HepG2 (cell line): ENCODE results near the gene KATNB1. TPM values are rescaled to one million over a fixed set of nuclear protein-coding genes. Genes with fewer than 3 reads are reported as not detected.
A peak's percentile ranks its signal among the peaks of the same experiment; 100 is the strongest.

Experiments
- CEBPG ChIP-seq: IDR thresholded peaks from 2 replicates; pipeline ENCODE4 v1.6.1; 2016
- HOXA7 ChIP-seq: sonication (generic); formaldehyde crosslinking; IDR thresholded peaks from 2 replicates; pipeline ENCODE4 v1.8.1; 2022; ENCODE audit warnings: mild to moderate bottlenecking, missing genetic modification reagents, moderate library complexity
- KLF16 ChIP-seq, 2 experiments: sonication (generic) in 1 of 2; formaldehyde crosslinking in 1 of 2; IDR thresholded peaks; 2 replicates each; pipeline versions ENCODE4 v1.6.1 to v1.8.0; 2016 to 2023; ENCODE audit warnings: missing genetic modification reagents in 2 of 2, missing compliant biosample characterization in 1 of 2
- NPAS2 ChIP-seq: sonication (generic); formaldehyde crosslinking; IDR thresholded peaks from 2 replicates; pipeline ENCODE4 v1.8.0; 2022; ENCODE audit warnings: mild to moderate bottlenecking, missing genetic modification reagents, borderline replicate concordance
- RAD51 ChIP-seq: fragments of 450-650 bp; IDR thresholded peaks from 2 replicates; pipeline ENCODE4 v1.6.1; 2016; ENCODE audit warnings: borderline replicate concordance
- RARG ChIP-seq: sonication (generic); formaldehyde crosslinking; IDR thresholded peaks from 2 replicates; pipeline ENCODE4 v1.4.0; 2020; ENCODE audit warnings: low read depth, mild to moderate bottlenecking, missing genetic modification reagents
- RBFOX2 ChIP-seq: fragments of 200-400 bp; formaldehyde crosslinking; IDR thresholded peaks from 2 replicates; pipeline ENCODE4 v1.6.1; 2017; ENCODE audit warnings: low read depth, mild to moderate bottlenecking, low read length
- SIX1 ChIP-seq: sonication (generic); formaldehyde crosslinking; IDR thresholded peaks from 2 replicates; pipeline ENCODE4 v1.4.0; 2020; ENCODE audit warnings: missing genetic modification reagents, borderline replicate concordance
- SOX6 ChIP-seq, 2 experiments: fragments of 450-650 bp in 1 of 2; sonication (generic) in 1 of 2; formaldehyde crosslinking in 1 of 2; IDR thresholded peaks; 2 replicates each; pipeline versions ENCODE4 v1.4.0 to v1.6.1; 2017 to 2020; ENCODE audit warnings: antibody characterized with exemption in 1 of 2, mild to moderate bottlenecking in 1 of 2, missing genetic modification reagents in 1 of 2
- SP1 ChIP-seq, 2 experiments: fragments of 450-650 bp in 1 of 2; sonication (generic) in 1 of 2; formaldehyde crosslinking in 1 of 2; IDR thresholded peaks; 2 replicates each; pipeline versions ENCODE4 v1.4.0 to v1.6.1; 2016 to 2020; ENCODE audit warnings: missing genetic modification reagents in 1 of 2
- TOPORS ChIP-seq: sonication (generic); formaldehyde crosslinking; IDR thresholded peaks from 2 replicates; pipeline ENCODE4 v1.8.0; 2023; ENCODE audit warnings: mild to moderate bottlenecking, missing genetic modification reagents
- ZFP36L1 ChIP-seq: sonication (generic); formaldehyde crosslinking; IDR thresholded peaks from 2 replicates; pipeline ENCODE4 v1.8.0; 2022; ENCODE audit warnings: mild to moderate bottlenecking, missing genetic modification reagents, moderate library complexity
- ZFP90 ChIP-seq: sonication (generic); formaldehyde crosslinking; IDR thresholded peaks from 2 replicates; pipeline ENCODE4 v1.8.0; 2022; ENCODE audit warnings: missing genetic modification reagents, mild to moderate bottlenecking, inconsistent platforms, borderline replicate concordance
- ZNF274 ChIP-seq: sonication (generic); formaldehyde crosslinking; IDR thresholded peaks from 2 replicates; pipeline ENCODE4 v1.5.1; 2020; ENCODE audit warnings: mild to moderate bottlenecking, missing genetic modification reagents
- ZNF296 ChIP-seq: sonication (generic); formaldehyde crosslinking; conservative IDR thresholded peaks from 2 replicates; pipeline ENCODE4 v1.5.0; 2020; ENCODE audit warnings: mild to moderate bottlenecking, missing genetic modification reagents
- ZNF343 ChIP-seq: sonication (generic); formaldehyde crosslinking; IDR thresholded peaks from 2 replicates; pipeline ENCODE4 v1.4.0; 2020; ENCODE audit warnings: mild to moderate bottlenecking, missing genetic modification reagents
- ZNF44 ChIP-seq: sonication (generic); formaldehyde crosslinking; IDR thresholded peaks from 2 replicates; pipeline ENCODE4 v1.5.1; 2020; ENCODE audit warnings: mild to moderate bottlenecking, missing genetic modification reagents
- ZNF558 ChIP-seq: sonication (generic); formaldehyde crosslinking; IDR thresholded peaks from 2 replicates; pipeline ENCODE4 v1.9.0; 2022; ENCODE audit warnings: mild to moderate bottlenecking, missing genetic modification reagents, borderline replicate concordance
- ZNF567 ChIP-seq: sonication (generic); formaldehyde crosslinking; IDR thresholded peaks from 2 replicates; pipeline ENCODE4 v1.8.1; 2023; ENCODE audit warnings: mild to moderate bottlenecking, missing genetic modification reagents, borderline replicate concordance
- ZNF616 ChIP-seq: sonication (generic); formaldehyde crosslinking; IDR thresholded peaks from 2 replicates; pipeline ENCODE4 v1.5.0; 2020; ENCODE audit warnings: low read depth, mild to moderate bottlenecking, missing genetic modification reagents
- ZSCAN31 ChIP-seq: sonication (generic); formaldehyde crosslinking; IDR thresholded peaks from 2 replicates; pipeline ENCODE4 v1.5.0; 2020; ENCODE audit warnings: low read depth, mild to moderate bottlenecking, missing genetic modification reagents
- polyA plus RNA-seq, 8 experiments: library from polyadenylated mRNA; depleted of rRNA in 3 of 8; stranded (reverse) in 7 of 8; unstranded in 1 of 8; fragments of >200 nt; fragmentation: Illumina TruSeq in 4 of 8; extraction: Trizol in 4 of 8; gene quantifications; 2 replicates each; pipeline versions ENCODE4 v1.2.1 to v1.2.3, GENCODE V29; 2011 to 2016; ENCODE audit warnings: low read depth in 4 of 8, missing spikeins in 1 of 8, mixed read lengths in 1 of 8; ENCODE audit not compliant: insufficient read depth in 1 of 8
- total RNA-seq, 5 experiments: library from RNA; depleted of rRNA; stranded (reverse); fragments of >200 nt; fragmentation: Illumina TruSeq; extraction: Trizol; gene quantifications; 2 replicates each; pipeline ENCODE4 v1.2.3, GENCODE V29; 2016; ENCODE audit warnings: low read depth in 1 of 5
- TF ChIP-seq, protein P1 (sequence below): sonication (generic); formaldehyde crosslinking; IDR thresholded peaks from 2 replicates; pipeline ENCODE4 v1.4.0; 2020; ENCODE audit warnings: mild to moderate bottlenecking, missing genetic modification reagents
- TF ChIP-seq, protein P2 (sequence below): sonication (generic); formaldehyde crosslinking; conservative IDR thresholded peaks from 2 replicates; pipeline ENCODE4 v1.4.0; 2020; ENCODE audit warnings: missing genetic modification reagents

Gene KATNB1
- total and polyA plus RNA-seq, 2 of the 13 experiments (the other 11 are each of a cell fraction or from before 2014, with no cell fraction given) = 31.5 to 43.5 TPM

DNA sequence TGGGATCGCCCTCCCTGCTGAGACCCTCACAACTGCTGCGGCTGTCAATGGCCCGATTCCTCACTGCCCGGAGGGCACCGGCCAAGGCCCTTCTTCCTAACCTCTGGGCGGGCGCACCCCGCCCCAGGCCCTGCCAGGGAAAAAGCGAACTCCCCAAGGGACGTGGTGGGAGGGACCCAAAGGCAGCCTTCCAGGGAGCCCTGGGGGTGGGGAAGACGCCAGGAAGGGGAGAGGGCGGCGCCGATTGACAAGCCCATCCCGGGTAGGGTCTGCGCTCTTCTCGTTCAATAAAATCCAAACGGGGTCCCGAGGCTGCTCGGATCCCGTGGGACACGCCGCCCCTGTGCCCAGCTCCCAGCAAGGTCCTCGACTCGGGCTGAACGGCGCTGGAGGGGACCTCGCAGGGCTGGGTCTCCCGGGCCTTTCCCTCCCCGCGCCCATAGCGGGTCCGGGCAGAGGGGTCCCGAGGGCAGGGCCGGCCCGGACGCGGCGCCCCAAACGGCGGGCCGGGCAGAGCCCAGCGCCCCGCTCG lies 66.3 kb downstream of the KATNB1 start (continued):
- TF ChIP-seq ZNF343 (CRISPR knock-in tag) (no peak), SP1 (IDR thresholded peaks at IDR 0.05) (no peak), SP1 (CRISPR knock-in tag; IDR thresholded peaks at IDR 0.05) (no peak), KLF16 (CRISPR knock-in tag; IDR thresholded peaks at IDR 0.05) (0 out of 4 replicates have a peak, but pooled peaks of 1 of the 2 experiments have one; percentile 27), CEBPG (CRISPR knock-in tag) (no peak), ZNF558 (CRISPR knock-in tag) (no peak), ZFP90 (CRISPR knock-in tag) (0 out of 2 replicates have a peak, but pooled peaks have one; percentile 4), HOXA7 (no peak), SOX6 (IDR thresholded peaks at IDR 0.05) (no peak), SOX6 (CRISPR knock-in tag; IDR thresholded peaks at IDR 0.05) (peak; percentile 29; the same call in 1 of the 2 replicates), NPAS2 (CRISPR knock-in tag) (no peak), ZNF296 (CRISPR knock-in tag) (no peak), ZFP36L1 (CRISPR knock-in tag) (no peak), ZNF44 (no peak), SIX1 (CRISPR knock-in tag) (no peak), RARG (no peak), ZNF616 (CRISPR knock-in tag) (0 out of 2 replicates have a peak, but pooled peaks have one; percentile 1), RBFOX2 (no peak), TOPORS (0 out of 2 replicates have a peak, but pooled peaks have one; percentile 7), ZNF567 (CRISPR knock-in tag) (no peak), ZSCAN31 (CRISPR knock-in tag) (0 out of 2 replicates have a peak, but pooled peaks have one; percentile 32), RAD51 (no peak), ZNF274 (CRISPR knock-in tag) (peak; percentile 44; the same call in 1 of the 2 replicates)
- TF ChIP-seq, protein P1, sequence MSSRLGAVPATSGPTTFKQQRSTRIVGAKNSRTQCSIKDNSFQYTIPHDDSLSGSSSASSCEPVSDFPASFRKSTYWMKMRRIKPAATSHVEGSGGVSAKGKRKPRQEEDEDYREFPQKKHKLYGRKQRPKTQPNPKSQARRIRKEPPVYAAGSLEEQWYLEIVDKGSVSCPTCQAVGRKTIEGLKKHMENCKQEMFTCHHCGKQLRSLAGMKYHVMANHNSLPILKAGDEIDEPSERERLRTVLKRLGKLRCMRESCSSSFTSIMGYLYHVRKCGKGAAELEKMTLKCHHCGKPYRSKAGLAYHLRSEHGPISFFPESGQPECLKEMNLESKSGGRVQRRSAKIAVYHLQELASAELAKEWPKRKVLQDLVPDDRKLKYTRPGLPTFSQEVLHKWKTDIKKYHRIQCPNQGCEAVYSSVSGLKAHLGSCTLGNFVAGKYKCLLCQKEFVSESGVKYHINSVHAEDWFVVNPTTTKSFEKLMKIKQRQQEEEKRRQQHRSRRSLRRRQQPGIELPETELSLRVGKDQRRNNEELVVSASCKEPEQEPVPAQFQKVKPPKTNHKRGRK (CRISPR knock-in tag) = no peak
- TF ChIP-seq, protein P2, sequence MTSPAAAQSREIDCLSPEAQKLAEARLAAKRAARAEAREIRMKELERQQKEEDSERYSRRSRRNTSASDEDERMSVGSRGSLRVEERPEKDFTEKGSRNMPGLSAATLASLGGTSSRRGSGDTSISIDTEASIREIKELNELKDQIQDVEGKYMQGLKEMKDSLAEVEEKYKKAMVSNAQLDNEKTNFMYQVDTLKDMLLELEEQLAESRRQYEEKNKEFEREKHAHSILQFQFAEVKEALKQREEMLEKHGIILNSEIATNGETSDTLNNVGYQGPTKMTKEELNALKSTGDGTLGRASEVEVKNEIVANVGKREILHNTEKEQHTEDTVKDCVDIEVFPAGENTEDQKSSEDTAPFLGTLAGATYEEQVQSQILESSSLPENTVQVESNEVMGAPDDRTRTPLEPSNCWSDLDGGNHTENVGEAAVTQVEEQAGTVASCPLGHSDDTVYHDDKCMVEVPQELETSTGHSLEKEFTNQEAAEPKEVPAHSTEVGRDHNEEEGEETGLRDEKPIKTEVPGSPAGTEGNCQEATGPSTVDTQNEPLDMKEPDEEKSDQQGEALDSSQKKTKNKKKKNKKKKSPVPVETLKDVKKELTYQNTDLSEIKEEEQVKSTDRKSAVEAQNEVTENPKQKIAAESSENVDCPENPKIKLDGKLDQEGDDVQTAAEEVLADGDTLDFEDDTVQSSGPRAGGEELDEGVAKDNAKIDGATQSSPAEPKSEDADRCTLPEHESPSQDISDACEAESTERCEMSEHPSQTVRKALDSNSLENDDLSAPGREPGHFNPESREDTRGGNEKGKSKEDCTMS (CRISPR knock-in tag) = no peak
